GM23338 (cell line): Measurements from ENCODE around the gene CCDC81. TPM values are rescaled to one million over a fixed set of nuclear protein-coding genes. Genes with fewer than 3 reads are reported as not detected.

Experiments
- ATAC-seq: fragments of 200-7000 bp; cut with Tn5 transposase; 3 replicates; pipeline ENCODE4 v1.9.1; 2020
- DNase-seq: peaks from one replicate; pipeline ENCODE4 v3.0.0-alpha.2; 2015; ENCODE audit warnings: low spot score
- H2AFZ ChIP-seq: fragments of 200-600 bp; sonication (generic); 2 replicates; pipeline ENCODE4 v1.8.0; 2016; ENCODE audit warnings: antibody characterized with exemption, mild to moderate bottlenecking, moderate library complexity
- H3F3A ChIP-seq: fragments of 200-600 bp; sonication (generic); replicated peaks from 2 replicates; pipeline ENCODE4 v1.8.0; 2017; ENCODE audit warnings: antibody characterized with exemption, mixed run types, low read depth
- H3K27ac ChIP-seq: fragments of 200-600 bp; sonication (generic); 2 replicates; pipeline ENCODE4 v1.6.1; 2016; ENCODE audit warnings: low read depth
- H3K27me3 ChIP-seq: fragments of 200-600 bp; sonication (generic); 2 replicates; pipeline ENCODE4 v1.8.0; 2016; ENCODE audit warnings: mild to moderate bottlenecking, mixed run types, moderate library complexity; ENCODE audit not compliant: insufficient read depth
- H3K36me3 ChIP-seq: fragments of 200-600 bp; sonication (generic); 2 replicates; pipeline ENCODE4 v1.8.0; 2016; ENCODE audit warnings: mild to moderate bottlenecking; ENCODE audit not compliant: insufficient read depth
- H3K4me1 ChIP-seq: fragments of 200-600 bp; sonication (generic); 2 replicates; pipeline ENCODE4 v1.8.0; 2016; ENCODE audit warnings: mild to moderate bottlenecking, moderate library complexity; ENCODE audit not compliant: insufficient read depth
- H3K4me2 ChIP-seq: fragments of 200-600 bp; sonication (generic); 2 replicates; pipeline ENCODE4 v1.7.1; 2017; ENCODE audit warnings: mixed run types
- H3K4me3 ChIP-seq: fragments of 200-600 bp; sonication (generic); 2 replicates; pipeline ENCODE4 v1.6.1; 2016; ENCODE audit warnings: mixed run types
- H3K79me2 ChIP-seq: fragments of 200-600 bp; sonication (generic); replicated peaks from 2 replicates; pipeline ENCODE4 v1.8.0; 2017; ENCODE audit warnings: mild to moderate bottlenecking; ENCODE audit not compliant: insufficient read depth
- H3K9me2 ChIP-seq: fragments of 200-600 bp; sonication (generic); 2 replicates; pipeline ENCODE4 v1.8.0; 2017; ENCODE audit not compliant: insufficient read depth
- H4K20me1 ChIP-seq: fragments of 200-600 bp; sonication (generic); replicated peaks from 2 replicates; pipeline ENCODE4 v1.8.0; 2017; ENCODE audit warnings: mild to moderate bottlenecking; ENCODE audit not compliant: insufficient read depth
- H3K27ac Mint-ChIP-seq: 2 replicates; pipeline ENCODE4 v1.8.0; 2020; ENCODE audit warnings: inconsistent platforms, mild to moderate bottlenecking, moderate library complexity, mixed read lengths
- H3K27me3 Mint-ChIP-seq: 3 replicates; pipeline ENCODE4 v1.8.0; 2022; ENCODE audit warnings: low read depth, mild to moderate bottlenecking, moderate library complexity, mixed read lengths, inconsistent platforms; ENCODE audit not compliant: insufficient read depth, poor library complexity
- H3K36me3 Mint-ChIP-seq: 3 replicates; pipeline ENCODE4 v1.8.0; 2021; ENCODE audit warnings: low read depth, mild to moderate bottlenecking, inconsistent platforms, moderate library complexity, mixed read lengths
- H3K4me1 Mint-ChIP-seq: 3 replicates; pipeline ENCODE4 v1.8.0; 2020; ENCODE audit warnings: mild to moderate bottlenecking, inconsistent platforms, mixed read lengths
- H3K4me3 Mint-ChIP-seq: 3 replicates; pipeline ENCODE4 v1.8.0; 2021; ENCODE audit warnings: moderate library complexity, mild to moderate bottlenecking, inconsistent platforms, mixed read lengths
- H3K9me3 Mint-ChIP-seq: 3 replicates; pipeline ENCODE4 v1.8.0; 2020; ENCODE audit warnings: moderate library complexity, mild to moderate bottlenecking, inconsistent platforms, mixed read lengths
- ETS1 ChIP-seq: IDR thresholded peaks from 2 replicates; pipeline ENCODE4 v1.6.1; 2016; ENCODE audit warnings: antibody characterized with exemption
- EZH2phosphoT487 ChIP-seq: fragments of 200-600 bp; sonication (generic); IDR thresholded peaks from one replicate; pipeline ENCODE4 v1.8.1; 2018; ENCODE audit warnings: antibody characterized with exemption; ENCODE audit not compliant: unreplicated experiment
- polyA plus RNA-seq: library from polyadenylated mRNA; unstranded; fragments of >200 nt; fragmentation: Nextera tagmentation; extraction: Ambion mirVana; gene quantifications from 2 replicates; pipeline ENCODE4 v1.2.1, GENCODE V29; 2016
- total RNA-seq: library from RNA; depleted of rRNA; stranded (reverse); fragments of >200 nt; shearing (Covaris generic); gene quantifications from 2 replicates; pipeline ENCODE4 v1.2.3, GENCODE V29; 2014; rRNA removed

The CCDC81 gene
- total and polyA plus RNA-seq, 2 experiments from 2014 or later, result 0.37 to 4.3 TPM

GRCh38 chr11:86469491-86470388 is 95.1 kb downstream of the CCDC81 start:
- no peak overlapping the region for H2AFZ ChIP-seq
- Mint-ChIP-seq H3K4me1 (no peaks in the 10 kb centered on the region), H3K27ac (no peak overlapping the region), H3K27me3 (peaks cover 8% of the 10 kb centered on the region), H3K9me3 (no peaks in the 10 kb centered on the region), H3K36me3 (no peaks in the 10 kb centered on the region), H3K4me3 (no peak overlapping the region)
- DNase-seq, result no peak
- H3K36me3 ChIP-seq, result no peaks in the 10 kb centered on the region
- H3K79me2 ChIP-seq, result no peaks in the 10 kb centered on the region
- no peak overlapping the region for H3K4me3 ChIP-seq
- no peak for ATAC-seq
- H3K4me1 ChIP-seq, result no peaks in the 10 kb centered on the region
- no peak overlapping the region for H3K27ac ChIP-seq
- peaks cover 12% of the 10 kb centered on the region for H3K9me2 ChIP-seq
- H3K4me2 ChIP-seq, result no peak overlapping the region
- no peaks in the 10 kb centered on the region for H3K27me3 ChIP-seq
- no peaks in the 10 kb centered on the region for H3F3A ChIP-seq
- no peak for TF ChIP-seq EZH2phosphoT487
- no peak for TF ChIP-seq ETS1
- H4K20me1 ChIP-seq, result no peaks in the 10 kb centered on the region

Other genes with a start within 250 kb of the CCDC81 start
- gene EED, start 130.1 kb upstream of the CCDC81 start, total RNA-seq, result 26.7 and 30.7 TPM in 2 replicates
- gene EED, start 130.1 kb upstream of the CCDC81 start, polyA plus RNA-seq, result 23.9 and 29.7 TPM in 2 replicates
- 71.2 and 76.8 TPM in 2 replicates for gene HIKESHI, start 72.6 kb upstream of the CCDC81 start, total RNA-seq
- gene HIKESHI, start 72.6 kb upstream of the CCDC81 start, polyA plus RNA-seq, result 162 and 170 TPM in 2 replicates